SU-DHL-6 (cell line): ENCODE measurements around the gene BBX.

Experiments
- H2AFZ ChIP-seq: fragments of 200-600 bp; sonication (generic); 2 replicates; pipeline ENCODE4 v1.6.1; 2014; ENCODE audit warnings: low read depth, mild to moderate bottlenecking, moderate library complexity, mixed read lengths, antibody characterized with exemption, low read length; ENCODE audit not compliant: severe bottlenecking
- H3F3A ChIP-seq: fragments of 200-600 bp; shearing (Covaris generic); 2 replicates; pipeline ENCODE4 v1.6.0; 2016; ENCODE audit warnings: antibody characterized with exemption, mild to moderate bottlenecking; ENCODE audit not compliant: insufficient read depth
- H3K27ac ChIP-seq: fragments of 200-600 bp; sonication (generic); 2 replicates; pipeline ENCODE4 v1.5.1; 2016; ENCODE audit warnings: low read depth, mild to moderate bottlenecking, low read length, moderate library complexity, mixed read lengths
- H3K27me3 ChIP-seq: fragments of 200-600 bp; sonication (generic), shearing (Covaris generic); 2 replicates; pipeline ENCODE4 v1.6.0; 2014; ENCODE audit warnings: mild to moderate bottlenecking, low read length
- H3K36me3 ChIP-seq: fragments of 200-600 bp; sonication (generic); 2 replicates; pipeline ENCODE4 v1.6.1; 2014; ENCODE audit warnings: mild to moderate bottlenecking, low read length, mixed read lengths
- H3K4me2 ChIP-seq: fragments of 300-600, 200-600 bp; shearing (Covaris generic), sonication (generic); 2 replicates; pipeline ENCODE4 v1.6.0; 2014; ENCODE audit warnings: low read length, low read depth, mild to moderate bottlenecking; ENCODE audit not compliant: poor library complexity, severe bottlenecking
- H3K4me3 ChIP-seq: fragments of 200-600 bp; sonication (generic); 2 replicates; pipeline ENCODE4 v1.5.1; 2014; ENCODE audit warnings: antibody characterized with exemption, low read length, mild to moderate bottlenecking, mixed read lengths; ENCODE audit not compliant: insufficient read depth, poor library complexity, severe bottlenecking
- H3K79me2 ChIP-seq: fragments of 200-600 bp; sonication (generic); 2 replicates; pipeline ENCODE4 v1.6.1; 2014; ENCODE audit warnings: mild to moderate bottlenecking, low read length, moderate library complexity; ENCODE audit not compliant: insufficient read depth
- H3K9ac ChIP-seq: fragments of 200-600 bp; sonication (generic); 2 replicates; pipeline ENCODE4 v1.7.0; 2014; ENCODE audit warnings: mild to moderate bottlenecking, low read length
- H3K9me2 ChIP-seq: fragments of 200-600 bp; sonication (generic); replicated peaks from 2 replicates; pipeline ENCODE4 v1.6.1; 2014; ENCODE audit warnings: low read length; ENCODE audit not compliant: insufficient read depth
- H3K9me3 ChIP-seq: fragments of 200-600 bp; sonication (generic); 2 replicates; pipeline ENCODE4 v1.6.1; 2014; ENCODE audit warnings: low read length, mixed read lengths; ENCODE audit not compliant: insufficient read depth
- H4K20me1 ChIP-seq: fragments of 200-600 bp; sonication (generic); 2 replicates; pipeline ENCODE4 v1.6.1; 2014; ENCODE audit warnings: low read depth, mild to moderate bottlenecking, antibody characterized with exemption, low read length, moderate library complexity, mixed read lengths
- CTCF ChIP-seq: fragments of 200-600 bp; sonication (generic); IDR thresholded peaks from one replicate; pipeline ENCODE4 v1.5.1; 2017; ENCODE audit warnings: antibody characterized with exemption, mild to moderate bottlenecking, low read length, moderate library complexity; ENCODE audit not compliant: insufficient read depth, poor library complexity, severe bottlenecking
- EZH2phosphoT487 ChIP-seq: fragments of 200-600 bp; sonication (generic), shearing (Covaris generic); conservative IDR thresholded peaks from 2 replicates; pipeline ENCODE4 v1.6.1; 2018; ENCODE audit warnings: mild to moderate bottlenecking, antibody characterized with exemption, low read length, moderate library complexity, mixed read lengths

Gene BBX

GRCh38 chr3:107599772-107600145 is 77.0 kb downstream of the BBX start:
- Histone ChIP-seq H3K27ac (no peak overlapping the region), H3K9ac (no peak overlapping the region), H3K4me2 (no peak overlapping the region)

GRCh38 chr3:107600780-107601179 is 78.0 kb downstream of the BBX start:
- Histone ChIP-seq H3K36me3 (no peaks in the 10 kb centered on the region), H4K20me1 (no peaks in the 10 kb centered on the region), H3K27me3 (no peaks in the 10 kb centered on the region), H3K4me2 (no peak overlapping the region), H3K9ac (no peak overlapping the region), H3K9me3 (no peaks in the 10 kb centered on the region), H3K27ac (no peak overlapping the region), H3F3A (no peaks in the 10 kb centered on the region), H3K79me2 (peaks cover 6% of the 10 kb centered on the region; the same call in 1 of the 2 replicates), H3K4me3 (no peak overlapping the region), H2AFZ (no peak overlapping the region), H3K9me2 (no peaks in the 10 kb centered on the region)
- TF ChIP-seq CTCF, result no peak
- no peak for TF ChIP-seq EZH2phosphoT487

More at GRCh38 chr3:107599772-107600145, 77.0 kb downstream of the BBX start:
- Histone ChIP-seq H3K4me3 (no peak overlapping the region), H3F3A (no peaks in the 10 kb centered on the region), H3K36me3 (no peaks in the 10 kb centered on the region), H3K9me2 (no peaks in the 10 kb centered on the region), H2AFZ (no peak overlapping the region), H3K79me2 (peaks cover 6% of the 10 kb centered on the region; the same call in 1 of the 2 replicates), H3K27me3 (no peaks in the 10 kb centered on the region), H3K9me3 (no peaks in the 10 kb centered on the region), H4K20me1 (no peaks in the 10 kb centered on the region)
- TF ChIP-seq CTCF (no peak), EZH2phosphoT487 (no peak)

GRCh38 chr3:107604057-107604822 is 81.5 kb downstream of the BBX start:
- Histone ChIP-seq H3K9me3 (no peaks in the 10 kb centered on the region), H3K4me3 (no peak overlapping the region), H3K36me3 (no peaks in the 10 kb centered on the region), H3K9me2 (no peaks in the 10 kb centered on the region), H2AFZ (no peak overlapping the region), H3K27me3 (no peaks in the 10 kb centered on the region), H3K9ac (no peak overlapping the region), H4K20me1 (no peaks in the 10 kb centered on the region), H3K4me2 (no peak overlapping the region), H3F3A (no peaks in the 10 kb centered on the region), H3K27ac (no peak overlapping the region), H3K79me2 (no peaks in the 10 kb centered on the region)
- TF ChIP-seq EZH2phosphoT487 (no peak), CTCF (no peak)
